GM23338 (cell line): Measurements from ENCODE around the gene TMEM252. TPM values are rescaled to one million over a fixed set of nuclear protein-coding genes. Genes with fewer than 3 reads are reported as not detected.

Source experiments
- ATAC-seq: fragments of 200-7000 bp; cut with Tn5 transposase; 3 replicates; pipeline ENCODE4 v1.9.1; 2020
- DNase-seq: peaks from one replicate; pipeline ENCODE4 v3.0.0-alpha.2; 2015; ENCODE audit warnings: low spot score
- H2AFZ ChIP-seq: fragments of 200-600 bp; sonication (generic); 2 replicates; pipeline ENCODE4 v1.8.0; 2016; ENCODE audit warnings: antibody characterized with exemption, mild to moderate bottlenecking, moderate library complexity
- H3F3A ChIP-seq: fragments of 200-600 bp; sonication (generic); replicated peaks from 2 replicates; pipeline ENCODE4 v1.8.0; 2017; ENCODE audit warnings: antibody characterized with exemption, mixed run types, low read depth
- H3K27ac ChIP-seq: fragments of 200-600 bp; sonication (generic); 2 replicates; pipeline ENCODE4 v1.6.1; 2016; ENCODE audit warnings: low read depth
- H3K27me3 ChIP-seq: fragments of 200-600 bp; sonication (generic); 2 replicates; pipeline ENCODE4 v1.8.0; 2016; ENCODE audit warnings: mild to moderate bottlenecking, mixed run types, moderate library complexity; ENCODE audit not compliant: insufficient read depth
- H3K36me3 ChIP-seq: fragments of 200-600 bp; sonication (generic); 2 replicates; pipeline ENCODE4 v1.8.0; 2016; ENCODE audit warnings: mild to moderate bottlenecking; ENCODE audit not compliant: insufficient read depth
- H3K4me1 ChIP-seq: fragments of 200-600 bp; sonication (generic); 2 replicates; pipeline ENCODE4 v1.8.0; 2016; ENCODE audit warnings: mild to moderate bottlenecking, moderate library complexity; ENCODE audit not compliant: insufficient read depth
- H3K4me2 ChIP-seq: fragments of 200-600 bp; sonication (generic); 2 replicates; pipeline ENCODE4 v1.7.1; 2017; ENCODE audit warnings: mixed run types
- H3K4me3 ChIP-seq: fragments of 200-600 bp; sonication (generic); 2 replicates; pipeline ENCODE4 v1.6.1; 2016; ENCODE audit warnings: mixed run types
- H3K79me2 ChIP-seq: fragments of 200-600 bp; sonication (generic); replicated peaks from 2 replicates; pipeline ENCODE4 v1.8.0; 2017; ENCODE audit warnings: mild to moderate bottlenecking; ENCODE audit not compliant: insufficient read depth
- H3K9me2 ChIP-seq: fragments of 200-600 bp; sonication (generic); 2 replicates; pipeline ENCODE4 v1.8.0; 2017; ENCODE audit not compliant: insufficient read depth
- H4K20me1 ChIP-seq: fragments of 200-600 bp; sonication (generic); replicated peaks from 2 replicates; pipeline ENCODE4 v1.8.0; 2017; ENCODE audit warnings: mild to moderate bottlenecking; ENCODE audit not compliant: insufficient read depth
- H3K27ac Mint-ChIP-seq: 2 replicates; pipeline ENCODE4 v1.8.0; 2020; ENCODE audit warnings: inconsistent platforms, mild to moderate bottlenecking, moderate library complexity, mixed read lengths
- H3K27me3 Mint-ChIP-seq: 3 replicates; pipeline ENCODE4 v1.8.0; 2022; ENCODE audit warnings: low read depth, mild to moderate bottlenecking, moderate library complexity, mixed read lengths, inconsistent platforms; ENCODE audit not compliant: insufficient read depth, poor library complexity
- H3K36me3 Mint-ChIP-seq: 3 replicates; pipeline ENCODE4 v1.8.0; 2021; ENCODE audit warnings: low read depth, mild to moderate bottlenecking, inconsistent platforms, moderate library complexity, mixed read lengths
- H3K4me1 Mint-ChIP-seq: 3 replicates; pipeline ENCODE4 v1.8.0; 2020; ENCODE audit warnings: mild to moderate bottlenecking, inconsistent platforms, mixed read lengths
- H3K4me3 Mint-ChIP-seq: 3 replicates; pipeline ENCODE4 v1.8.0; 2021; ENCODE audit warnings: moderate library complexity, mild to moderate bottlenecking, inconsistent platforms, mixed read lengths
- H3K9me3 Mint-ChIP-seq: 3 replicates; pipeline ENCODE4 v1.8.0; 2020; ENCODE audit warnings: moderate library complexity, mild to moderate bottlenecking, inconsistent platforms, mixed read lengths
- CREB1 ChIP-seq: fragments of 250-450 bp; sonication (Bioruptor Pico); IDR thresholded peaks from 2 replicates; pipeline ENCODE4 v1.5.0; 2020; ENCODE audit warnings: low read depth, mild to moderate bottlenecking, moderate library complexity
- EZH2 ChIP-seq: fragments of 200-600 bp; sonication (generic); IDR thresholded peaks from one replicate; pipeline ENCODE4 v1.8.0; 2017; ENCODE audit warnings: antibody characterized with exemption, mild to moderate bottlenecking, low read depth; ENCODE audit not compliant: unreplicated experiment
- EZH2phosphoT487 ChIP-seq: fragments of 200-600 bp; sonication (generic); IDR thresholded peaks from one replicate; pipeline ENCODE4 v1.8.1; 2018; ENCODE audit warnings: antibody characterized with exemption; ENCODE audit not compliant: unreplicated experiment
- JUNB ChIP-seq: IDR thresholded peaks from one replicate; pipeline ENCODE4 v1.6.1; 2016; ENCODE audit warnings: antibody characterized with exemption; ENCODE audit not compliant: unreplicated experiment
- NANOG ChIP-seq: IDR thresholded peaks from 2 replicates; pipeline ENCODE4 v1.6.1; 2016; ENCODE audit warnings: antibody characterized with exemption, borderline replicate concordance
- POLR2AphosphoS5 ChIP-seq: IDR thresholded peaks from 2 replicates; pipeline ENCODE4 v1.6.1; 2016; ENCODE audit warnings: antibody characterized with exemption, low read depth
- STAT1 ChIP-seq: IDR thresholded peaks from one replicate; pipeline ENCODE4 v1.6.1; 2016; ENCODE audit warnings: antibody characterized with exemption; ENCODE audit not compliant: unreplicated experiment
- ZNF114 ChIP-seq: fragments of 250-450 bp; sonication (Bioruptor Pico); IDR thresholded peaks from 2 replicates; pipeline ENCODE4 v1.5.0; 2020; ENCODE audit warnings: mild to moderate bottlenecking, moderate library complexity
- ZNF331 ChIP-seq: fragments of 250-450 bp; sonication (Bioruptor Pico); IDR thresholded peaks from 2 replicates; pipeline ENCODE4 v1.5.0; 2020; ENCODE audit warnings: low read depth, mild to moderate bottlenecking, moderate library complexity
- polyA plus RNA-seq: library from polyadenylated mRNA; unstranded; fragments of >200 nt; fragmentation: Nextera tagmentation; extraction: Ambion mirVana; gene quantifications from 2 replicates; pipeline ENCODE4 v1.2.1, GENCODE V29; 2016
- total RNA-seq: library from RNA; depleted of rRNA; stranded (reverse); fragments of >200 nt; shearing (Covaris generic); gene quantifications from 2 replicates; pipeline ENCODE4 v1.2.3, GENCODE V29; 2014
- TF ChIP-seq, protein P1 (sequence below), 2 experiments: fragments of 200-600 bp in 1 of 2; sonication (generic) in 1 of 2; conservative IDR thresholded peaks; 2 replicates each; pipeline versions ENCODE4 v1.5.1 to v1.6.1; 2016 to 2017; ENCODE audit warnings: antibody characterized with exemption in 2 of 2, low read depth in 2 of 2, mild to moderate bottlenecking in 2 of 2, moderate library complexity in 1 of 2
- TF ChIP-seq, protein P2 (sequence below): IDR thresholded peaks from one replicate; pipeline ENCODE4 v1.6.1; 2018; ENCODE audit warnings: antibody characterized with exemption; ENCODE audit not compliant: unreplicated experiment
- TF ChIP-seq, protein P3 (sequence below): IDR thresholded peaks from 2 replicates; pipeline ENCODE4 v1.6.1; 2016; ENCODE audit warnings: antibody characterized with exemption
- TF ChIP-seq, protein P4 (sequence below): fragments of 250-450 bp; sonication (Bioruptor Pico); IDR thresholded peaks from 2 replicates; pipeline ENCODE4 v1.5.0; 2020; ENCODE audit warnings: mild to moderate bottlenecking, moderate library complexity

The TMEM252 gene
- total and polyA plus RNA-seq, 2 experiments from 2014 or later: not detected

DNA sequence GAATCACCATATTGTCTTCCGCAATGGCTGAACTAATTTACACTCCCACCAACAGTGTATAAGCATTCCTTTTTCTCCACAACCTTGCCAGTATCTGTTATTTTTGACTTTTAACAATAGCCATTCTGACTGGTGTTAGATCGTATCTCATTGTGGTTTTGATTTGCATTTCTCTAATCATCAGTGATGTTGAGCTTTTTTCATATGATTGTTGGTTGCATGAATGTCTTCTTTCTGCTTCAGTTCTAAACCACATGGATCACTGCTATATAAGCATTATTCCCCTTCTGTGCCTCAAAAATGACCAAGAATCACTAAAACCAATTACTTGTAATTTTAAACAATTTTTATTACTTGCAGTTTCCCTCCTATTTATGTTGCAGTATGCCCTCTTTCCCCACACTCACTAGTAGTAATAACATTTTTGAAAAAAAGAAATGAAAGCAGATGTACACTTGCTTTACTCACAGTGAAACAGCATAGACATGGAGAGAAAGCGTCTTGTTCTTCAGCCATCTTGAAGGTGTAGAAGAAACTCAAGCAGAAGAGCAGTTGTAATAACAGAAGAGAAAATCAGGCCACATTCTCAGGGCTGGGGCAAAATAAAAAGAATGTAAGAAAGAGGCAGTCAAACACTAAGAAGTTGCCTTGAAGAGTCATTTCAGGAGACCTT lies 4.5 kb upstream of the TMEM252 start:
- H3K27ac Mint-ChIP-seq: no peak overlapping the region
- no peak overlapping the region for H3K4me3 Mint-ChIP-seq
- TF ChIP-seq JUNB (no peak), ZNF331 (CRISPR knock-in tag) (no peak), POLR2AphosphoS5 (no peak), EZH2 (no peak), NANOG (no peak), CREB1 (no peak), ZNF114 (CRISPR knock-in tag) (no peak), STAT1 (no peak), EZH2phosphoT487 (no peak)
- TF ChIP-seq, protein P1, sequence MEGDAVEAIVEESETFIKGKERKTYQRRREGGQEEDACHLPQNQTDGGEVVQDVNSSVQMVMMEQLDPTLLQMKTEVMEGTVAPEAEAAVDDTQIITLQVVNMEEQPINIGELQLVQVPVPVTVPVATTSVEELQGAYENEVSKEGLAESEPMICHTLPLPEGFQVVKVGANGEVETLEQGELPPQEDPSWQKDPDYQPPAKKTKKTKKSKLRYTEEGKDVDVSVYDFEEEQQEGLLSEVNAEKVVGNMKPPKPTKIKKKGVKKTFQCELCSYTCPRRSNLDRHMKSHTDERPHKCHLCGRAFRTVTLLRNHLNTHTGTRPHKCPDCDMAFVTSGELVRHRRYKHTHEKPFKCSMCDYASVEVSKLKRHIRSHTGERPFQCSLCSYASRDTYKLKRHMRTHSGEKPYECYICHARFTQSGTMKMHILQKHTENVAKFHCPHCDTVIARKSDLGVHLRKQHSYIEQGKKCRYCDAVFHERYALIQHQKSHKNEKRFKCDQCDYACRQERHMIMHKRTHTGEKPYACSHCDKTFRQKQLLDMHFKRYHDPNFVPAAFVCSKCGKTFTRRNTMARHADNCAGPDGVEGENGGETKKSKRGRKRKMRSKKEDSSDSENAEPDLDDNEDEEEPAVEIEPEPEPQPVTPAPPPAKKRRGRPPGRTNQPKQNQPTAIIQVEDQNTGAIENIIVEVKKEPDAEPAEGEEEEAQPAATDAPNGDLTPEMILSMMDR (conservative IDR thresholded peaks at IDR 0.05; ENCODE audit: low read depth in 2 of 2): no peak
- TF ChIP-seq, protein P2, sequence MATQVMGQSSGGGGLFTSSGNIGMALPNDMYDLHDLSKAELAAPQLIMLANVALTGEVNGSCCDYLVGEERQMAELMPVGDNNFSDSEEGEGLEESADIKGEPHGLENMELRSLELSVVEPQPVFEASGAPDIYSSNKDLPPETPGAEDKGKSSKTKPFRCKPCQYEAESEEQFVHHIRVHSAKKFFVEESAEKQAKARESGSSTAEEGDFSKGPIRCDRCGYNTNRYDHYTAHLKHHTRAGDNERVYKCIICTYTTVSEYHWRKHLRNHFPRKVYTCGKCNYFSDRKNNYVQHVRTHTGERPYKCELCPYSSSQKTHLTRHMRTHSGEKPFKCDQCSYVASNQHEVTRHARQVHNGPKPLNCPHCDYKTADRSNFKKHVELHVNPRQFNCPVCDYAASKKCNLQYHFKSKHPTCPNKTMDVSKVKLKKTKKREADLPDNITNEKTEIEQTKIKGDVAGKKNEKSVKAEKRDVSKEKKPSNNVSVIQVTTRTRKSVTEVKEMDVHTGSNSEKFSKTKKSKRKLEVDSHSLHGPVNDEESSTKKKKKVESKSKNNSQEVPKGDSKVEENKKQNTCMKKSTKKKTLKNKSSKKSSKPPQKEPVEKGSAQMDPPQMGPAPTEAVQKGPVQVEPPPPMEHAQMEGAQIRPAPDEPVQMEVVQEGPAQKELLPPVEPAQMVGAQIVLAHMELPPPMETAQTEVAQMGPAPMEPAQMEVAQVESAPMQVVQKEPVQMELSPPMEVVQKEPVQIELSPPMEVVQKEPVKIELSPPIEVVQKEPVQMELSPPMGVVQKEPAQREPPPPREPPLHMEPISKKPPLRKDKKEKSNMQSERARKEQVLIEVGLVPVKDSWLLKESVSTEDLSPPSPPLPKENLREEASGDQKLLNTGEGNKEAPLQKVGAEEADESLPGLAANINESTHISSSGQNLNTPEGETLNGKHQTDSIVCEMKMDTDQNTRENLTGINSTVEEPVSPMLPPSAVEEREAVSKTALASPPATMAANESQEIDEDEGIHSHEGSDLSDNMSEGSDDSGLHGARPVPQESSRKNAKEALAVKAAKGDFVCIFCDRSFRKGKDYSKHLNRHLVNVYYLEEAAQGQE: no peak
- TF ChIP-seq, protein P3, sequence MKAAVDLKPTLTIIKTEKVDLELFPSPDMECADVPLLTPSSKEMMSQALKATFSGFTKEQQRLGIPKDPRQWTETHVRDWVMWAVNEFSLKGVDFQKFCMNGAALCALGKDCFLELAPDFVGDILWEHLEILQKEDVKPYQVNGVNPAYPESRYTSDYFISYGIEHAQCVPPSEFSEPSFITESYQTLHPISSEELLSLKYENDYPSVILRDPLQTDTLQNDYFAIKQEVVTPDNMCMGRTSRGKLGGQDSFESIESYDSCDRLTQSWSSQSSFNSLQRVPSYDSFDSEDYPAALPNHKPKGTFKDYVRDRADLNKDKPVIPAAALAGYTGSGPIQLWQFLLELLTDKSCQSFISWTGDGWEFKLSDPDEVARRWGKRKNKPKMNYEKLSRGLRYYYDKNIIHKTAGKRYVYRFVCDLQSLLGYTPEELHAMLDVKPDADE: no peak
- TF ChIP-seq, protein P4, sequence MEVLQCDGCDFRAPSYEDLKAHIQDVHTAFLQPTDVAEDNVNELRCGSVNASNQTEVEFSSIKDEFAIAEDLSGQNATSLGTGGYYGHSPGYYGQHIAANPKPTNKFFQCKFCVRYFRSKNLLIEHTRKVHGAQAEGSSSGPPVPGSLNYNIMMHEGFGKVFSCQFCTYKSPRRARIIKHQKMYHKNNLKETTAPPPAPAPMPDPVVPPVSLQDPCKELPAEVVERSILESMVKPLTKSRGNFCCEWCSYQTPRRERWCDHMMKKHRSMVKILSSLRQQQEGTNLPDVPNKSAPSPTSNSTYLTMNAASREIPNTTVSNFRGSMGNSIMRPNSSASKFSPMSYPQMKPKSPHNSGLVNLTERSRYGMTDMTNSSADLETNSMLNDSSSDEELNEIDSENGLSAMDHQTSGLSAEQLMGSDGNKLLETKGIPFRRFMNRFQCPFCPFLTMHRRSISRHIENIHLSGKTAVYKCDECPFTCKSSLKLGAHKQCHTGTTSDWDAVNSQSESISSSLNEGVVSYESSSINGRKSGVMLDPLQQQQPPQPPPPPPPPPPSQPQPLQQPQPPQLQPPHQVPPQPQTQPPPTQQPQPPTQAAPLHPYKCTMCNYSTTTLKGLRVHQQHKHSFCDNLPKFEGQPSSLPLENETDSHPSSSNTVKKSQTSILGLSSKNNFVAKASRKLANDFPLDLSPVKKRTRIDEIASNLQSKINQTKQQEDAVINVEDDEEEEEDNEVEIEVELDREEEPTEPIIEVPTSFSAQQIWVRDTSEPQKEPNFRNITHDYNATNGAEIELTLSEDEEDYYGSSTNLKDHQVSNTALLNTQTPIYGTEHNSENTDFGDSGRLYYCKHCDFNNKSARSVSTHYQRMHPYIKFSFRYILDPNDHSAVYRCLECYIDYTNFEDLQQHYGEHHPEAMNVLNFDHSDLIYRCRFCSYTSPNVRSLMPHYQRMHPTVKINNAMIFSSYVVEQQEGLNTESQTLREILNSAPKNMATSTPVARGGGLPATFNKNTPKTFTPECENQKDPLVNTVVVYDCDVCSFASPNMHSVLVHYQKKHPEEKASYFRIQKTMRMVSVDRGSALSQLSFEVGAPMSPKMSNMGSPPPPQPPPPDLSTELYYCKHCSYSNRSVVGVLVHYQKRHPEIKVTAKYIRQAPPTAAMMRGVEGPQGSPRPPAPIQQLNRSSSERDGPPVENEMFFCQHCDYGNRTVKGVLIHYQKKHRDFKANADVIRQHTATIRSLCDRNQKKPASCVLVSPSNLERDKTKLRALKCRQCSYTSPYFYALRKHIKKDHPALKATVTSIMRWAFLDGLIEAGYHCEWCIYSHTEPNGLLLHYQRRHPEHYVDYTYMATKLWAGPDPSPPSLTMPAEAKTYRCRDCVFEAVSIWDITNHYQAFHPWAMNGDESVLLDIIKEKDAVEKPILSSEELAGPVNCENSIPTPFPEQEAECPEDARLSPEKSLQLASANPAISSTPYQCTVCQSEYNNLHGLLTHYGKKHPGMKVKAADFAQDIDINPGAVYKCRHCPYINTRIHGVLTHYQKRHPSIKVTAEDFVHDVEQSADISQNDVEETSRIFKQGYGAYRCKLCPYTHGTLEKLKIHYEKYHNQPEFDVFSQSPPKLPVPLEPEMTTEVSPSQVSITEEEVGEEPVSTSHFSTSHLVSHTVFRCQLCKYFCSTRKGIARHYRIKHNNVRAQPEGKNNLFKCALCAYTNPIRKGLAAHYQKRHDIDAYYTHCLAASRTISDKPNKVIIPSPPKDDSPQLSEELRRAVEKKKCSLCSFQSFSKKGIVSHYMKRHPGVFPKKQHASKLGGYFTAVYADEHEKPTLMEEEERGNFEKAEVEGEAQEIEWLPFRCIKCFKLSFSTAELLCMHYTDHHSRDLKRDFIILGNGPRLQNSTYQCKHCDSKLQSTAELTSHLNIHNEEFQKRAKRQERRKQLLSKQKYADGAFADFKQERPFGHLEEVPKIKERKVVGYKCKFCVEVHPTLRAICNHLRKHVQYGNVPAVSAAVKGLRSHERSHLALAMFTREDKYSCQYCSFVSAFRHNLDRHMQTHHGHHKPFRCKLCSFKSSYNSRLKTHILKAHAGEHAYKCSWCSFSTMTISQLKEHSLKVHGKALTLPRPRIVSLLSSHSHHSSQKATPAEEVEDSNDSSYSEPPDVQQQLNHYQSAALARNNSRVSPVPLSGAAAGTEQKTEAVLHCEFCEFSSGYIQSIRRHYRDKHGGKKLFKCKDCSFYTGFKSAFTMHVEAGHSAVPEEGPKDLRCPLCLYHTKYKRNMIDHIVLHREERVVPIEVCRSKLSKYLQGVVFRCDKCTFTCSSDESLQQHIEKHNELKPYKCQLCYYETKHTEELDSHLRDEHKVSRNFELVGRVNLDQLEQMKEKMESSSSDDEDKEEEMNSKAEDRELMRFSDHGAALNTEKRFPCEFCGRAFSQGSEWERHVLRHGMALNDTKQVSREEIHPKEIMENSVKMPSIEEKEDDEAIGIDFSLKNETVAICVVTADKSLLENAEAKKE: no peak
- Histone ChIP-seq H3K4me1 (no peaks in the 10 kb centered on the region), H3K36me3 (no peaks in the 10 kb centered on the region), H3F3A (no peaks in the 10 kb centered on the region), H3K79me2 (no peaks in the 10 kb centered on the region), H3K4me3 (no peak overlapping the region), H4K20me1 (no peaks in the 10 kb centered on the region), H3K27me3 (peaks cover 19% of the 10 kb centered on the region), H2AFZ (no peak overlapping the region), H3K9me2 (no peaks in the 10 kb centered on the region), H3K4me2 (no peak overlapping the region), H3K27ac (no peak overlapping the region)
- DNase-seq (no peak), ATAC-seq (no peak)
- peaks cover 7% of the 10 kb centered on the region for H3K27me3 Mint-ChIP-seq
- H3K9me3 Mint-ChIP-seq: no peaks in the 10 kb centered on the region
- H3K4me1 Mint-ChIP-seq: no peaks in the 10 kb centered on the region
- H3K36me3 Mint-ChIP-seq: no peaks in the 10 kb centered on the region
